Measurements from ENCODE around the gene TRIM64. TPM values are rescaled to one million over a fixed set of nuclear protein-coding genes. Genes with fewer than 3 reads are reported as not detected.

TRIM64 gene, protein sequence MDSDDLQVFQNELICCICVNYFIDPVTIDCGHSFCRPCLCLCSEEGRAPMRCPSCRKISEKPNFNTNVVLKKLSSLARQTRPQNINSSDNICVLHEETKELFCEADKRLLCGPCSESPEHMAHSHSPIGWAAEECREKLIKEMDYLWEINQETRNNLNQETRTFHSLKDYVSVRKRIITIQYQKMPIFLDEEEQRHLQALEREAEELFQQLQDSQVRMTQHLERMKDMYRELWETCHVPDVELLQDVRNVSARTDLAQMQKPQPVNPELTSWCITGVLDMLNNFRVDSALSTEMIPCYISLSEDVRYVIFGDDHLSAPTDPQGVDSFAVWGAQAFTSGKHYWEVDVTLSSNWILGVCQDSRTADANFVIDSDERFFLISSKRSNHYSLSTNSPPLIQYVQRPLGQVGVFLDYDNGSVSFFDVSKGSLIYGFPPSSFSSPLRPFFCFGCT
- not detected in 2 replicates for total RNA-seq

DNA sequence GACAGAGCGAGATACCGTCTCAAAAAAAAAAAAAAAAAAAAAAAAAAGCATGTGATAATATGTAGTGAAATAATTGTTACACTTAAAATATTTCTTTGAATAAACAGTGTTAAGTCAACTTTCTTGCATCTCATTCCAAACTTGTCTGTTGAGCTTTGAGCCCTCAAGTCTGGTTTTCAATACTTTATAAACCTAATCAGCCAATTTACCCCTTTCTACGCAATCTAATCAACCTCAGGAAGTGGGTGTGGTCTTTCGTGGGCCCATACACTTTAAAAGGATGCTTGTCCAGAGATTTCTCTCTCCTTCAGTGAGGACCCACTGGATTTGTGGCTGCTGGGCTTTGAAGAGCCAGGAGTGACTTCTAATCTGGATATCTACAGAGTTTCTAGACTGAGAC lies at the start of gene TRIM64:
Gene TRIM64 (plus strand): TSS at position 301 of the 400 bp plus-strand sequence. CDS start 2,467 bp downstream, outside the sequence.

GRCh38 chr11:89922195-89922660 lies 43.6 kb upstream of the TRIM64 start, which contains the start of gene TRIM49D1:
TSS of gene TRIM49D1 (minus strand) at chr11:89922245. CDS start at chr11:89917710, 4,535 bp downstream.

DNA sequence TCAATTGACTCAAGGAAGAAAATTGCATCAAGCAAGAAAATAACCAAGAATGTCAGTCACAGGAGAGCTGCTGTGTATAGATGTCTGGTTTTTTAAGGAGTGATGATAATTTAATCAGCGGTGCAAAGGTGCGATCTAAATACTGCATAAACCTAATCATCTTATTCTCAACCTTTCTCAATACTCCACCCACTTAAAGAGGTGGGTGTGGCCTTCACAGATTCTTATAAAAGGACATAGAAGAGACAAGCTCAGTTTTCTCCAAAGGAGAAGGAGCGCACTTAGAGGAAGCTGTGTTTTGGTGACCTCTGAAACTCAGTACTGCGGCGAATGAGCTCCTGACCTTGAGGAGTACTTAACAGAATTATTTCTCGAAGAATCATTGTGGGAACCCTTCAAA lies 42.1 kb upstream of the TRIM64 start, which contains the start of gene TRIM49D2:
Gene TRIM49D2 (plus strand): TSS at position 301 of the 400 bp plus-strand sequence. CDS start 2,698 bp downstream, outside the sequence.

Other genes with a start within 250 kb of the TRIM64 start
- not detected in 2 replicates for gene TRIM49, start 157.5 kb upstream of the TRIM64 start, total RNA-seq
- gene TRIM64B, start 87.5 kb upstream of the TRIM64 start, total RNA-seq: not detected in 2 replicates
- gene TRIM49D1, start 43.8 kb upstream of the TRIM64 start, total RNA-seq: not detected in 2 replicates
- not detected in 2 replicates for gene TRIM49D2, start 42.0 kb upstream of the TRIM64 start, total RNA-seq
- gene TRIM49C, start 65.1 kb downstream of the TRIM64 start, total RNA-seq: not detected in 2 replicates
- not detected in 2 replicates for gene UBTFL1, start 119.9 kb downstream of the TRIM64 start, total RNA-seq
- gene NAALAD2, start 168.6 kb downstream of the TRIM64 start, total RNA-seq: 2.7 and 4.1 TPM in 2 replicates